Cardiac fibroblast (primary cell): ENCODE results near the gene PNLIPRP2.

Experiments used
- DNase-seq, 2 donors: peaks; one replicate each; pipeline versions ENCODE4 v3.0.0 to v3.0.0-alpha.2; 2010; ENCODE audit warnings: low read depth in 2 of 2
- H3K4me3 ChIP-seq, 2 donors: replicated peaks in 1 of 2; 1 replicate in 1 of 2; 2 replicates in 1 of 2; pipeline ENCODE4 v1.5.1; 2011; ENCODE audit warnings: low read depth in 2 of 2, low read length in 2 of 2, mild to moderate bottlenecking in 2 of 2, moderate library complexity in 1 of 2
- TF ChIP-seq, protein P1 (sequence below): IDR thresholded peaks from one replicate; pipeline ENCODE4 v1.5.1; 2011; ENCODE audit warnings: low read depth, mild to moderate bottlenecking, low read length, inconsistent platforms

The PNLIPRP2 gene

DNA sequence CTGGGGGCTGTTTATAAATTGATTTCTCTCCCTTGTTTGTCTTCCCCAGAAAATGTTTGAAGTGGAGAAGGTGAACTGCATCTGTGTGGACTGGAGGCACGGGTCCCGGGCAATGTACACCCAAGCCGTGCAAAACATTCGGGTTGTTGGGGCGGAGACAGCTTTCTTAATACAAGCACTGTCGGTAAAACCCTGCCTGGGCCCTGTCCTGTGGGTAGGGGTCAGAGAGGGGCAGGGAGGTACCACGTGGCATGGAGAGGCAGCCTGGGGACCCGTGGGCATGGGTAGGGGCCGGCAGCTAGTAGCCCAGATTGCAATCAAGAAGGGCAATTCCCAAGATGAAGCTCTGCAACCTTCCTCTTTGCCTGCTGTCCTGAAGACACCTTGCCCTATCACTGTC lies 6.1 kb downstream of the PNLIPRP2 start:
- no peak for DNase-seq
- no peak overlapping the region for H3K4me3 ChIP-seq
- TF ChIP-seq, protein P1, sequence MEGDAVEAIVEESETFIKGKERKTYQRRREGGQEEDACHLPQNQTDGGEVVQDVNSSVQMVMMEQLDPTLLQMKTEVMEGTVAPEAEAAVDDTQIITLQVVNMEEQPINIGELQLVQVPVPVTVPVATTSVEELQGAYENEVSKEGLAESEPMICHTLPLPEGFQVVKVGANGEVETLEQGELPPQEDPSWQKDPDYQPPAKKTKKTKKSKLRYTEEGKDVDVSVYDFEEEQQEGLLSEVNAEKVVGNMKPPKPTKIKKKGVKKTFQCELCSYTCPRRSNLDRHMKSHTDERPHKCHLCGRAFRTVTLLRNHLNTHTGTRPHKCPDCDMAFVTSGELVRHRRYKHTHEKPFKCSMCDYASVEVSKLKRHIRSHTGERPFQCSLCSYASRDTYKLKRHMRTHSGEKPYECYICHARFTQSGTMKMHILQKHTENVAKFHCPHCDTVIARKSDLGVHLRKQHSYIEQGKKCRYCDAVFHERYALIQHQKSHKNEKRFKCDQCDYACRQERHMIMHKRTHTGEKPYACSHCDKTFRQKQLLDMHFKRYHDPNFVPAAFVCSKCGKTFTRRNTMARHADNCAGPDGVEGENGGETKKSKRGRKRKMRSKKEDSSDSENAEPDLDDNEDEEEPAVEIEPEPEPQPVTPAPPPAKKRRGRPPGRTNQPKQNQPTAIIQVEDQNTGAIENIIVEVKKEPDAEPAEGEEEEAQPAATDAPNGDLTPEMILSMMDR: no peak

DNA sequence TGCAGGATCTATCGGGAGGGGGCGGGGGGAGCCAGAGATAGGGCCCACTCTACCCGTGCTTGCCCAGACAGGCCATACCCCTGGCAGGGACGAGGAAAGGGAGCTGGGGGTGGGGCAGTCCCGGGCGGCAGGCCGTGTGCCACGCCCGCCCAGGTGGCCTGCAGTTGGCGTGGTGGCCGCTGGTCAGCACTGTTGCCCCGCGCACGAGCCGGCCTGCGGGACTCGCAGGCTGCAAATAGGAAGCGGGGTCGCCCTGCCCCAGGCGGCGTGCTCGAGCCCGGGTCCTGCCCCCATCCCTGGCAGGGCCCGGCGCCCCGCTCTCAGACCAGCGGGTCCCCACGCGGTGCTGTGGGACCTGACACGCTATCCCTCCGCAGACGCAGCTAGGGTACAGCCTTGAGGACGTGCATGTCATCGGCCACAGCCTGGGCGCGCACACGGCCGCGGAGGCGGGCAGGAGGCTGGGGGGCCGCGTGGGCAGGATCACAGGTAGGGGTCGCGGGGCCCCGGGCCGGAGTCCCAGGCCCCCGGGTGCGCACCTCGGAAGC lies 6.7 kb downstream of the PNLIPRP2 start:
- DNase-seq: peak in 1 of 2 donors; percentile 7
- no peak overlapping the region for H3K4me3 ChIP-seq
- TF ChIP-seq, protein P1: peak; percentile 3

DNA sequence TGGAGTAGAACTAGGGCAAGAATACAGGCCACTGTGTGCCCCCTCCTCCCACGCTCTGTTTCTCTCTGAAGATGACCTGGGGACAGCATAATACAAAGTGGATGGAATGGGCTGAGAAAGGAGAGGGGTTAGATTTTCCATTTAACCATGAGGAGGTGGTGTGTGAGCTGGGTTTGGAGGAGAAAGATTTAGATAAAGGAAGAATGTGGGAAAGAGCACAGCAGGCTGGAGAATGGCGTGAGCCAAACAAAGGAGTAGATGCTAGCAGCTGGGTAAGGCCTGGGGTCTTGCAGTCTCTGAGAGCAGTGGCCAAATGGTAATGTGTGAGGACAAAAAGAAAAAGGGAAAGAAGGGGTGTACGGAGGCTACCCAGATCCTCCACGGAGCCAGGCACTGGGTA lies 8.6 kb downstream of the PNLIPRP2 start:
- no peak for DNase-seq
- H3K4me3 ChIP-seq: no peak overlapping the region
- TF ChIP-seq, protein P1: no peak

DNA sequence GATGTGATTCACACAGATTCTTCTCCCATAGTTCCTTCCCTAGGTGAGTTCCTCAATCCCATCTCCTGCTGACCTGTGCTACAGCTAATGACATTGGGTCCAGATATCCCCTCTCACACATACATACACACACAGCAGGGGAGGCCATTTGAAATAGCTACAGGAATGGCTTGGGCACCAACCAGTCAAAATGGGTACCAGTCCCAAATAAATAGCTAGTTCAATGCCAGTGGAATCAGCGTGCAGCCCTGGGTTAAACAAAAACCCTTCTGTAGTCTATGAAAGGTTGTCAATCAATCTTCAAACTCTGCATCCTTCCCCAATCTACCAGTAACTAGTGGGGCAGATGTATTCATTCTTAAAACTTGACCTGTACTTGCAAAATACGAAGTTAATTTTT lies 9.3 kb downstream of the PNLIPRP2 start:
- TF ChIP-seq, protein P1: no peak
- no peak overlapping the region for H3K4me3 ChIP-seq
- no peak for DNase-seq

DNA sequence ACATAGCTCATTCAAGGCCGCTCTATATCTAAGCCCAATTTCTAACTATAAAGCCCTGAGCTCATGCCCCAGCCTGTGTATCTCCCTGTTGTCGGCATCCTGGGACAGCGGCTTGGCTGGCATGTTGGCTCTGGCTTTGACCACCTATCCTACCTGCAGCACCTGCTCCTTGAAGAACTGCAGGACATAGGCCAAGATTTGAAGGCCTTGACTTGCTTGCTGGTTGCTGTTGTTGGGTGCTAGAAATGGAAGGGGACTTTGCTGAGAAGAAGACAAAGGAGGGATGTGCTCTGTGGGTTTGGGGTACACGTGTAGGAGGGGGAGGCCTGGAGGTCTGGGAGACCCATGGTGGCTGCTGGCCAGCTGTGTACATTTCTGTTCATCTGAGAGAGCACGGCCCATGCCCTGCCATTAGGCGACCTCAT lies 11.1 kb downstream of the PNLIPRP2 start:
- no peak overlapping the region for H3K4me3 ChIP-seq
- TF ChIP-seq, protein P1: no peak
- no peak for DNase-seq

DNA sequence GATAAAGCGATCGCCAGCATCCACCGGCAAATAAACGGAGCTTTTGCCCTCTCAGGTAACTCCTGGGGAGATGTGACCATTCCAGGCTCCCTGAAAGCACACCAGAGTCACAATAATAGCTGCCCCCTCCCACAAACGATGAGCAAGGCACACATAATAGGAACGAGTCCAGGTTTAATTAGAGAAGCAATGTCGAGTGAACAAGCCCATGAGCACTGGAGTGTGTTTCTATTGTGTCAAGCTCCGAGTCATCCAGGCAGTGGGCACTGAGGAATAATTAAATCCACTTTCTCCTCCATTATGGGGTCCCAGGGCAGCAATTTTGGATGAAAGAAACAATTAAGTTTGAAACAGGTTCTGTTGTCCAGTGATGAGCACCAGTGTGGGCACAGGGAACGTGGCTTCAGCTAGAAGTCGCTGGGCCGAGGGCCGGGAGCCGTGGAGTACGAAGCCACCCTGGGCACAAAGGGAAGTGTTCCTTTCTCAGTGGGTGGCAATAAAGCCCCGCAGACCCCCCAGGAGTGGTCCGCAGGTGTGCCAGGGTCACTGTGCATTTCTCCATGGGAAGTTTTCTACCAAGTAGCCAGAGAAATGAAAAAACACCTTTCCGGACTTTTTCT lies 12.0 kb downstream of the PNLIPRP2 start:
- no peak for DNase-seq
- TF ChIP-seq, protein P1: no peak
- no peak overlapping the region for H3K4me3 ChIP-seq

DNA sequence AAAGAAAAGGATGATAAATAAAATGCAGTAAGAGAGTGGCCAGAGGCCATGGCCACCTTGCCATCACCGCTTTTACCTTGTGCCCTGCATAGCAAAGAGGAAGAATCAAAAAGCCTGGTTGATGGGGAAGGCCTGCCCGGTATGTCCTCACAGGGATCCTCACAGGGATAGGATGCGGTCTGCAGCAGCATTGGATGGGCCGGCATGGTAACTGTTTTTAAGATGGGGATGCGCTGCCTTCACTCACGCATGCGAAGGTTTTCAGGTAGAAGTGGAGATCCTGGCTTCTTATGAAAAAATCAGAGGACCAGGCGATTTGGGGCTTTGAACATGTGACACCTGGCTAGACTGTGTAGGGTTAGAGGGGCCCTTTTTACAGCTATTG lies 12.5 kb downstream of the PNLIPRP2 start:
- no peak overlapping the region for H3K4me3 ChIP-seq
- no peak for DNase-seq
- TF ChIP-seq, protein P1: no peak
